Transverse colon (tissue), 3 donors: ENCODE measurements around the gene THSD4.

Experiments used
- CTCF ChIP-seq, 5 experiments: fragments of 200-600 bp in 3 of 5; fragments of 450-650 bp in 2 of 5; sonication (generic) in 3 of 5; IDR thresholded peaks; 1 replicate in 2 of 5; 2 replicates in 3 of 5; pipeline ENCODE4 v1.5.1; 2016 to 2017; ENCODE audit warnings: antibody characterized with exemption in 5 of 5, inconsistent platforms in 3 of 5, mild to moderate bottlenecking in 2 of 5, moderate library complexity in 1 of 5
- POLR2A ChIP-seq: fragments of 450-650 bp; IDR thresholded peaks from one replicate; pipeline ENCODE4 v1.6.1; 2016; ENCODE audit warnings: antibody characterized with exemption, mild to moderate bottlenecking, moderate library complexity

DNA sequence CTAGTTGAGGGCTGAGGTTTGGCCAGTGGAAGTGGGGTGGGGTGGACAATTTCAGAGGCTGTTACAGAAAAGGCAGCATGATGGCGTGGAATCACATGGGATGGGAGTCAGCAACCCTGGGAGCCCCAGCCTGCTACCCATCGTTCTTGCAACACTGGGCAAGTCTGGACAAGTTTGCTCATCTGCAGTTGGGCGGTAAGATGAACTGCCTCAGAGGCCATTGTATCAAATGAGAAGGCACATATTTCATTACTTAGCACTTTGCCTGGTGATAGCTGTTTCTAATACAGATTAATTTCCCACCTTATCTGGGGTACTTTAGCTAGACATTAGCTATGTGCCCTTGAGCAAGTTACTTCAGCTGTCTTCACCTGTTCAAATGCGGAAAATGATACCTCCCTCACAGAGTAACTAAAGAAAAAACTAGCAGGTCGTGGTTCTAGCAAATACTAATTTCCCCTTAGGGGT is 248.9 kb downstream of the THSD4 start:
- no peak for TF ChIP-seq CTCF (IDR thresholded peaks at IDR 0.05)
- TF ChIP-seq POLR2A = no peak
